Trophoblast cell (in vitro differentiated cells and primary cell): ENCODE measurements around the gene SPATS2.
A peak's percentile ranks its signal among the peaks of the same experiment; 100 is the strongest.

ENCODE experiments used
- DNase-seq, 2 donors: peaks; one replicate each; pipeline ENCODE4 v3.0.0-alpha.2; 2016
- H2AFZ ChIP-seq: 2 replicates; pipeline ENCODE4 v1.6.1; 2013; ENCODE audit warnings: low read length, moderate library complexity, mild to moderate bottlenecking; ENCODE audit not compliant: insufficient read depth, poor library complexity
- H2AK5ac ChIP-seq: 2 replicates; pipeline ENCODE4 v1.6.1; 2013; ENCODE audit warnings: mild to moderate bottlenecking, low read length
- H2BK120ac ChIP-seq: 2 replicates; pipeline ENCODE4 v1.6.1; 2013; ENCODE audit warnings: low read length, mild to moderate bottlenecking, moderate library complexity; ENCODE audit not compliant: insufficient read depth, poor library complexity
- H2BK12ac ChIP-seq: 2 replicates; pipeline ENCODE4 v1.6.1; 2013; ENCODE audit warnings: mild to moderate bottlenecking, low read length, moderate library complexity
- H2BK5ac ChIP-seq: 2 replicates; pipeline ENCODE4 v1.6.1; 2013; ENCODE audit warnings: low read length, low read depth, moderate library complexity, mild to moderate bottlenecking; ENCODE audit not compliant: poor library complexity
- H3K14ac ChIP-seq: 2 replicates; pipeline ENCODE4 v1.6.1; 2013; ENCODE audit warnings: mild to moderate bottlenecking, low read length
- H3K18ac ChIP-seq: 2 replicates; pipeline ENCODE4 v1.6.1; 2013; ENCODE audit warnings: mild to moderate bottlenecking, low read length
- H3K23ac ChIP-seq: 2 replicates; pipeline ENCODE4 v1.6.1; 2013; ENCODE audit warnings: low read length
- H3K27ac ChIP-seq: 2 replicates; pipeline ENCODE4 v1.5.1; 2013; ENCODE audit warnings: low read depth, mild to moderate bottlenecking, inconsistent platforms, low read length, moderate library complexity
- H3K27me3 ChIP-seq: 2 replicates; pipeline ENCODE4 v1.6.1; 2013; ENCODE audit warnings: inconsistent platforms, mild to moderate bottlenecking, low read length, moderate library complexity; ENCODE audit not compliant: insufficient read depth
- H3K36me3 ChIP-seq, 2 experiments: 1 replicate in 1 of 2; 2 replicates in 1 of 2; pipeline ENCODE4 v1.6.1; 2013; ENCODE audit warnings: low read length in 2 of 2, mild to moderate bottlenecking in 2 of 2, moderate library complexity in 1 of 2; ENCODE audit not compliant: insufficient read depth in 2 of 2, control insufficient read depth in 1 of 2
- H3K4ac ChIP-seq: 2 replicates; pipeline ENCODE4 v1.6.1; 2013; ENCODE audit warnings: low read depth, mild to moderate bottlenecking, low read length, moderate library complexity
- H3K4me1 ChIP-seq, 2 experiments: 1 replicate in 1 of 2; 2 replicates in 1 of 2; pipeline ENCODE4 v1.6.1; 2013; ENCODE audit warnings: low read length in 2 of 2, mild to moderate bottlenecking in 2 of 2, moderate library complexity in 1 of 2; ENCODE audit not compliant: insufficient read depth in 2 of 2, control insufficient read depth in 1 of 2
- H3K4me2 ChIP-seq: 2 replicates; pipeline ENCODE4 v1.6.1; 2013; ENCODE audit warnings: inconsistent platforms, mild to moderate bottlenecking, low read length, moderate library complexity
- H3K4me3 ChIP-seq: 2 replicates; pipeline ENCODE4 v1.5.1; 2013; ENCODE audit warnings: mild to moderate bottlenecking, low read depth, low read length, inconsistent platforms
- H3K79me1 ChIP-seq: one replicate; pipeline ENCODE4 v1.6.1; 2013; ENCODE audit warnings: low read length
- H3K79me2 ChIP-seq: 2 replicates; pipeline ENCODE4 v1.6.1; 2013; ENCODE audit warnings: low read length, mild to moderate bottlenecking; ENCODE audit not compliant: control insufficient read depth, insufficient read depth, poor library complexity
- H3K9ac ChIP-seq: 2 replicates; pipeline ENCODE4 v1.6.1; 2013; ENCODE audit warnings: mild to moderate bottlenecking, low read length
- H3K9me3 ChIP-seq: 2 replicates; pipeline ENCODE4 v1.6.1; 2013; ENCODE audit warnings: low read depth, mild to moderate bottlenecking, control low read depth, inconsistent platforms, low read length; ENCODE audit not compliant: insufficient read depth
- H4K12ac ChIP-seq: 2 replicates; pipeline ENCODE4 v1.6.1; 2013; ENCODE audit warnings: low read depth, mild to moderate bottlenecking, low read length, moderate library complexity
- H4K8ac ChIP-seq: 2 replicates; pipeline ENCODE4 v1.6.1; 2013; ENCODE audit warnings: low read depth, mild to moderate bottlenecking, low read length, moderate library complexity
- H4K91ac ChIP-seq: one replicate; pipeline ENCODE4 v1.6.1; 2013; ENCODE audit warnings: low read depth, mild to moderate bottlenecking, low read length, moderate library complexity
- WGBS: extraction: QIAGEN DNeasy Blood & Tissue Kit; methylation state at CpG from one replicate; pipeline ENCODE4 v1.1.7; 2013; ENCODE audit warnings: missing lambda C conversion rate; ENCODE audit not compliant: insufficient read length, insufficient coverage; ENCODE audit errors: extremely low coverage; 5-methylcytosine and 5-hydroxymethylcytosine counted together

The SPATS2 gene

GRCh38 chr12:49543914-49544815 lies 176.9 kb downstream of the SPATS2 start:
- Histone ChIP-seq H3K27ac (no peak overlapping the region), H2BK5ac (no peak overlapping the region), H3K14ac (no peak overlapping the region), H3K9me3 (peaks cover 5% of the 10 kb centered on the region), H4K8ac (no peak overlapping the region), H3K79me2 (no peaks in the 10 kb centered on the region), H3K9ac (no peak overlapping the region), H3K4me2 (no peak overlapping the region), H3K4ac (no peak overlapping the region), H3K36me3 (no peaks in the 10 kb centered on the region), H3K27me3 (peaks cover 58% of the 10 kb centered on the region), H3K4me1 (peaks cover 3 to 5% of the 10 kb centered on the region in 2 experiments), H2BK120ac (no peak overlapping the region), H3K79me1 (no peaks in the 10 kb centered on the region), H3K18ac (no peak overlapping the region), H4K91ac (no peak overlapping the region), H4K12ac (no peak overlapping the region), H3K23ac (no peak overlapping the region), H3K4me3 (peak overlapping the region; percentile 26), H2AFZ (no peak overlapping the region), H2AK5ac (no peak overlapping the region), H2BK12ac (no peak overlapping the region)
- DNase-seq: no peak
- WGBS: no CpG with 5 or more reads among the region's 39 CpGs

GRCh38 chr12:49545815-49546214 lies 178.6 kb downstream of the SPATS2 start:
- H2BK5ac ChIP-seq: no peak overlapping the region
- H3K79me2 ChIP-seq: no peaks in the 10 kb centered on the region
- H3K4me2 ChIP-seq: no peak overlapping the region
- H3K36me3 ChIP-seq: no peaks in the 10 kb centered on the region
- no CpG with 5 or more reads among the region's 4 CpGs for WGBS
- no peak overlapping the region for H4K8ac ChIP-seq
- H3K79me1 ChIP-seq: no peaks in the 10 kb centered on the region
- no peak overlapping the region for H3K9ac ChIP-seq
- no peak overlapping the region for H3K23ac ChIP-seq
- H2BK12ac ChIP-seq: no peak overlapping the region
- H4K91ac ChIP-seq: no peak overlapping the region
- H3K18ac ChIP-seq: no peak overlapping the region
- H2AK5ac ChIP-seq: no peak overlapping the region
- H3K27ac ChIP-seq: no peak overlapping the region
- no peak for DNase-seq
- H3K9me3 ChIP-seq: peaks cover 7% of the 10 kb centered on the region
- no peak overlapping the region for H3K4me3 ChIP-seq
- H2AFZ ChIP-seq: no peak overlapping the region
- H3K4ac ChIP-seq: no peak overlapping the region
- no peak overlapping the region for H2BK120ac ChIP-seq
- peaks cover 47% of the 10 kb centered on the region for H3K27me3 ChIP-seq
- H3K14ac ChIP-seq: no peak overlapping the region
- H3K4me1 ChIP-seq: peaks cover 3 to 8% of the 10 kb centered on the region in 2 experiments
- no peak overlapping the region for H4K12ac ChIP-seq

- DNase-seq: no peak
- no CpG with 5 or more reads among the region's 3 CpGs for WGBS
Measured at GRCh38 chr12:49546481-49546880, 179.2 kb downstream of the SPATS2 start.

GRCh38 chr12:49547090-49547690 lies 179.9 kb downstream of the SPATS2 start:
- H3K4ac ChIP-seq: no peak overlapping the region
- no peaks in the 10 kb centered on the region for H3K79me2 ChIP-seq
- H4K8ac ChIP-seq: no peak overlapping the region
- H3K4me3 ChIP-seq: no peak overlapping the region
- no peaks in the 10 kb centered on the region for H3K36me3 ChIP-seq
- H3K14ac ChIP-seq: no peak overlapping the region
- no peaks in the 10 kb centered on the region for H3K79me1 ChIP-seq
- H2BK12ac ChIP-seq: no peak overlapping the region
- H3K23ac ChIP-seq: no peak overlapping the region
- no peak for DNase-seq
- H3K9me3 ChIP-seq: peaks cover 9% of the 10 kb centered on the region
- no peak overlapping the region for H3K18ac ChIP-seq
- H2BK5ac ChIP-seq: no peak overlapping the region
- WGBS: no CpG with 5 or more reads among the region's 7 CpGs
- no peak overlapping the region for H3K27ac ChIP-seq
- H2BK120ac ChIP-seq: no peak overlapping the region
- H3K4me2 ChIP-seq: no peak overlapping the region
- H3K9ac ChIP-seq: no peak overlapping the region
- no peak overlapping the region for H2AK5ac ChIP-seq
- peaks cover 35% of the 10 kb centered on the region for H3K27me3 ChIP-seq
- H3K4me1 ChIP-seq: peaks cover 3 to 8% of the 10 kb centered on the region in 2 experiments
- H2AFZ ChIP-seq: no peak overlapping the region
- H4K91ac ChIP-seq: no peak overlapping the region
- no peak overlapping the region for H4K12ac ChIP-seq

More at GRCh38 chr12:49546481-49546880, 179.2 kb downstream of the SPATS2 start:
- no peak overlapping the region for H3K27ac ChIP-seq
- no peak overlapping the region for H2AFZ ChIP-seq
- no peak overlapping the region for H3K14ac ChIP-seq
- H3K23ac ChIP-seq: no peak overlapping the region
- no peak overlapping the region for H3K4me2 ChIP-seq
- H3K9me3 ChIP-seq: peaks cover 7% of the 10 kb centered on the region
- no peaks in the 10 kb centered on the region for H3K36me3 ChIP-seq
- H3K27me3 ChIP-seq: peaks cover 40% of the 10 kb centered on the region
- no peak overlapping the region for H3K18ac ChIP-seq
- H2BK12ac ChIP-seq: no peak overlapping the region
- no peaks in the 10 kb centered on the region for H3K79me1 ChIP-seq
- H3K4me1 ChIP-seq: peaks cover 3 to 8% of the 10 kb centered on the region in 2 experiments
- no peaks in the 10 kb centered on the region for H3K79me2 ChIP-seq
- no peak overlapping the region for H3K4me3 ChIP-seq
- no peak overlapping the region for H4K8ac ChIP-seq
- no peak overlapping the region for H2AK5ac ChIP-seq
- no peak overlapping the region for H3K4ac ChIP-seq
- H4K91ac ChIP-seq: no peak overlapping the region
- H4K12ac ChIP-seq: no peak overlapping the region
- no peak overlapping the region for H3K9ac ChIP-seq
- H2BK5ac ChIP-seq: no peak overlapping the region
- H2BK120ac ChIP-seq: no peak overlapping the region
